T-helper 1 cell treated with Interleukin-12 subunit alpha and Interleukin-12 subunit beta and Interleukin-4 antibody, amounts not matched to agents 30 μg/mL and 1 μg/mL, for 36 hours (primary cell): Measurements from ENCODE around the gene CCRL2.

Experiments used
- H3K27ac Mint-ChIP-seq: one replicate; pipeline ENCODE4 v1.8.0; 2021; ENCODE audit warnings: mild to moderate bottlenecking, mixed read lengths
- H3K27me3 Mint-ChIP-seq: one replicate; pipeline ENCODE4 v1.8.0; 2021; ENCODE audit warnings: low read depth, mixed read lengths
- H3K36me3 Mint-ChIP-seq: one replicate; pipeline ENCODE4 v1.8.0; 2021; ENCODE audit warnings: low read depth, mixed read lengths
- H3K4me1 Mint-ChIP-seq: one replicate; pipeline ENCODE4 v1.8.0; 2021; ENCODE audit warnings: low read depth, mixed read lengths
- H3K4me3 Mint-ChIP-seq: one replicate; pipeline ENCODE4 v1.8.0; 2021; ENCODE audit warnings: mild to moderate bottlenecking, moderate library complexity, mixed read lengths
- H3K9me3 Mint-ChIP-seq: one replicate; pipeline ENCODE4 v1.8.0; 2021; ENCODE audit warnings: mixed read lengths

The CCRL2 gene

GRCh38 chr3:46440531-46441294, 33.7 kb downstream of the CCRL2 start:
- peaks cover 31% of the 10 kb centered on the region for H3K4me1 Mint-ChIP-seq
- no peaks in the 10 kb centered on the region for H3K36me3 Mint-ChIP-seq
- H3K27ac Mint-ChIP-seq: peak overlapping the region; percentile 9
- peaks cover under 1% of the 10 kb centered on the region for H3K27me3 Mint-ChIP-seq
- peak overlapping the region; percentile 12 for H3K4me3 Mint-ChIP-seq
- no peaks in the 10 kb centered on the region for H3K9me3 Mint-ChIP-seq

DNA sequence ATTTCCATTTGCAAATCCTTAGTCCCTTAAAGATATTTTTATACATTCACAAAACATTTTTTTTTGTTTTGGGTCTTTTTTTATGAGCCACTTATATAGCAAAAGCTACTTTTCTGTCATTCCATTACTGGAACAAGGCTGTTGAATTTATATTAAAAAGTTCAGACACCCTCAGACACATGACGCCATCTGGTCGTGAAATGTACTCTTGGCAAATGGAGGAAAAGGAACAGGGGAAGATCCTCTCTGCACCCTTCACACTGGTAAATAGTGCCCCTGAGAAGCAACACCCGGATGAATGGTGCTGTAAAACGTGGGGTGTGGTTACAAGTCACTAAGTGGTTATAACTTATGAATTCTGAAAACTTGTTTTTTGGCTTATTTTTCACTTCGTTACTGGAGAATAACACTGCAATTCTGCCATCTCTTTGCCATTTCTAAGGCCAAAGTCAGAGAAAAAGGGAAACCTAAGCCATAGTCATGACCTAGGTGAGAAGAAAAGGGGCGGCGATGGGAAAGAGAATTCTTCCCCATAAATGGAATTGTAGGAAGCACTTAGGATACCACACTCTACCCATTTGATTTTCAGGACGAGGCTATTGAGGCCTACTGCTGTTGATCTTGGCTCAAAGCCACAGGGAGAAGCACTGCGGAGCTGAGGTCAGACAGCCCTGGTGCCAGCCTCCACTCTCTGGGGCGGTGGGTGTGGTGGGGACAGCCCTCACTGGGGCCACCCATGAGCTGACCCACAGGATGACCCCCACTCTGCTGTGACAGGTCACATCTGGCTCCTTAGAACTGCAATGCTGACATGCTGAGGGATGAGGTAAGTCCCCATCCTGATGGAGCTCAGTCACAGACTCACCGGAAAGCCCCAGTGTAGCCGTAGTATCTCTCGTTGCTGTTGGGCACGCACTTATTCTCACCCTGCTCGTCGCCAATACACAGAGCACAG, 35.8 kb downstream of the CCRL2 start:
- peaks cover 9% of the 10 kb centered on the region for H3K27me3 Mint-ChIP-seq
- no peak overlapping the region for H3K4me3 Mint-ChIP-seq
- H3K27ac Mint-ChIP-seq: no peak overlapping the region
- peaks cover 31% of the 10 kb centered on the region for H3K4me1 Mint-ChIP-seq
- H3K36me3 Mint-ChIP-seq: no peaks in the 10 kb centered on the region
- H3K9me3 Mint-ChIP-seq: no peaks in the 10 kb centered on the region

- H3K4me3 Mint-ChIP-seq: no peak overlapping the region
- H3K27me3 Mint-ChIP-seq: peaks cover 23% of the 10 kb centered on the region
- no peak overlapping the region for H3K27ac Mint-ChIP-seq
- no peaks in the 10 kb centered on the region for H3K9me3 Mint-ChIP-seq
- H3K36me3 Mint-ChIP-seq: no peaks in the 10 kb centered on the region
- H3K4me1 Mint-ChIP-seq: peaks cover 9% of the 10 kb centered on the region
Measured at GRCh38 chr3:46447228-46447985, 40.3 kb downstream of the CCRL2 start.

DNA sequence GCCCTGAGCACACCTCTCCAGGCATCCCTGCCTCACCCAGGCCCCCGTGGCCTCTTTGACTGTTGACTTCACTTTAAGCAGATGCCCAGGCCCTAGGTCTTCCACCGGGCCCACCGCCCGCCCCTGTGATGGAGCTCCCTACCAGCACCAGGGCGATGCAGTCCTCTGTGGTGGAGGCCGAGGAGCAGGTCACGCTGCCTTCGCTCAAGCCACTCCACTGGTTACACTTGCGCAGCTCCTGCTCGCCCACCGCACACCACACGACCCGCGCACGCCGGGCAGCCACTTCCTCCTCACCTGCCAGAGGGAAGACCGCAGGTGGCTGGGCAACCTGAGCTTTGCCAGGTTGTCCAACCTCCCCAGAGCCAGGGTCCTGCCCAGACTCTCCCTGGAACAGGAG, 41.7 kb downstream of the CCRL2 start:
- no peak overlapping the region for H3K4me3 Mint-ChIP-seq
- H3K27me3 Mint-ChIP-seq: peaks cover 36% of the 10 kb centered on the region

GRCh38 chr3:46449755-46450552, 42.9 kb downstream of the CCRL2 start:
- Mint-ChIP-seq H3K27me3 (peaks cover 38% of the 10 kb centered on the region), H3K36me3 (no peaks in the 10 kb centered on the region), H3K9me3 (no peaks in the 10 kb centered on the region), H3K27ac (no peak overlapping the region), H3K4me1 (no peaks in the 10 kb centered on the region), H3K4me3 (no peak overlapping the region)

More for the DNA sequence above, 41.7 kb downstream of the CCRL2 start:
- Mint-ChIP-seq H3K36me3 (no peaks in the 10 kb centered on the region), H3K4me1 (peaks cover 9% of the 10 kb centered on the region), H3K9me3 (no peaks in the 10 kb centered on the region), H3K27ac (no peak overlapping the region)

- H3K4me3 Mint-ChIP-seq: no peak overlapping the region
- H3K4me1 Mint-ChIP-seq: no peaks in the 10 kb centered on the region
- peaks cover 40% of the 10 kb centered on the region for H3K27me3 Mint-ChIP-seq
- H3K9me3 Mint-ChIP-seq: no peaks in the 10 kb centered on the region
- H3K27ac Mint-ChIP-seq: no peak overlapping the region
- no peaks in the 10 kb centered on the region for H3K36me3 Mint-ChIP-seq
Measured at GRCh38 chr3:46453526-46454208, 46.6 kb downstream of the CCRL2 start.

GRCh38 chr3:46454209-46454595, 47.1 kb downstream of the CCRL2 start:
- Mint-ChIP-seq H3K9me3 (no peaks in the 10 kb centered on the region), H3K4me3 (no peak overlapping the region), H3K27ac (no peak overlapping the region), H3K27me3 (peaks cover 44% of the 10 kb centered on the region), H3K4me1 (no peaks in the 10 kb centered on the region), H3K36me3 (no peaks in the 10 kb centered on the region)

- peaks cover 48% of the 10 kb centered on the region for H3K27me3 Mint-ChIP-seq
- no peaks in the 10 kb centered on the region for H3K36me3 Mint-ChIP-seq
- no peaks in the 10 kb centered on the region for H3K9me3 Mint-ChIP-seq
- H3K27ac Mint-ChIP-seq: no peak overlapping the region
- H3K4me1 Mint-ChIP-seq: no peaks in the 10 kb centered on the region
- no peak overlapping the region for H3K4me3 Mint-ChIP-seq
Measured at GRCh38 chr3:46454606-46455005, 47.5 kb downstream of the CCRL2 start.

GRCh38 chr3:46455231-46456115, 48.4 kb downstream of the CCRL2 start:
- Mint-ChIP-seq H3K36me3 (no peaks in the 10 kb centered on the region), H3K9me3 (peaks cover 5% of the 10 kb centered on the region), H3K27ac (no peak overlapping the region), H3K4me3 (no peak overlapping the region), H3K27me3 (peaks cover 57% of the 10 kb centered on the region), H3K4me1 (no peaks in the 10 kb centered on the region)

DNA sequence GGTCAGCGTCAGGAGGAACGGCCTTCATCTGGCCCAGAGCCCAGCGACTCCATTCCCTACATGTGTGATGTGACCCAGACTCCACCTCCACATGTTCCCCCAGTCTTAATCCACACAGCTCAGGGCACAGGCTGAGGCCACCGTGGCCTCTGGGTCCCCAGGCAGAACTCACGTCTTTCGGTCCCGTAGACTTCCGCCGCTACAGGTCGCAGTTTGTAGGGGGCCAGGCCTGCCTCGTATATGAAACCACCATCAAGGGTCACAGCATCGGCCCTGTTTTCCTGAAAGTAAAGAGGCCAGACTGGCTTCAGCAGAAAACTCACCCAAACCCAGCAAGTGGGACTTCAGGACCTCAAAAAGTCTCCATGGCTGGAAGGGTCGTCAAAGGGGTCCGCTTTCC, 49.1 kb downstream of the CCRL2 start:
- Mint-ChIP-seq H3K27ac (no peak overlapping the region), H3K36me3 (no peaks in the 10 kb centered on the region), H3K27me3 (peaks cover 59% of the 10 kb centered on the region), H3K9me3 (peaks cover 8% of the 10 kb centered on the region), H3K4me1 (no peaks in the 10 kb centered on the region), H3K4me3 (no peak overlapping the region)
